Stimulated activated CD8-positive, alpha-beta memory T cell treated with anti-CD3 and anti-CD28 coated beads, Interleukin-7, amount 100 ng/mL, for 48 hours (primary cell): ENCODE data around the gene CYP39A1.

ENCODE experiments used
- DNase-seq, 2 donors: peaks; one replicate each; pipeline ENCODE4 v3.0.0-alpha.2; 2020; ENCODE audit warnings: low read depth in 1 of 2; ENCODE audit errors: extremely low read depth in 1 of 2

The CYP39A1 gene, protein sequence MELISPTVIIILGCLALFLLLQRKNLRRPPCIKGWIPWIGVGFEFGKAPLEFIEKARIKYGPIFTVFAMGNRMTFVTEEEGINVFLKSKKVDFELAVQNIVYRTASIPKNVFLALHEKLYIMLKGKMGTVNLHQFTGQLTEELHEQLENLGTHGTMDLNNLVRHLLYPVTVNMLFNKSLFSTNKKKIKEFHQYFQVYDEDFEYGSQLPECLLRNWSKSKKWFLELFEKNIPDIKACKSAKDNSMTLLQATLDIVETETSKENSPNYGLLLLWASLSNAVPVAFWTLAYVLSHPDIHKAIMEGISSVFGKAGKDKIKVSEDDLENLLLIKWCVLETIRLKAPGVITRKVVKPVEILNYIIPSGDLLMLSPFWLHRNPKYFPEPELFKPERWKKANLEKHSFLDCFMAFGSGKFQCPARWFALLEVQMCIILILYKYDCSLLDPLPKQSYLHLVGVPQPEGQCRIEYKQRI

DNA sequence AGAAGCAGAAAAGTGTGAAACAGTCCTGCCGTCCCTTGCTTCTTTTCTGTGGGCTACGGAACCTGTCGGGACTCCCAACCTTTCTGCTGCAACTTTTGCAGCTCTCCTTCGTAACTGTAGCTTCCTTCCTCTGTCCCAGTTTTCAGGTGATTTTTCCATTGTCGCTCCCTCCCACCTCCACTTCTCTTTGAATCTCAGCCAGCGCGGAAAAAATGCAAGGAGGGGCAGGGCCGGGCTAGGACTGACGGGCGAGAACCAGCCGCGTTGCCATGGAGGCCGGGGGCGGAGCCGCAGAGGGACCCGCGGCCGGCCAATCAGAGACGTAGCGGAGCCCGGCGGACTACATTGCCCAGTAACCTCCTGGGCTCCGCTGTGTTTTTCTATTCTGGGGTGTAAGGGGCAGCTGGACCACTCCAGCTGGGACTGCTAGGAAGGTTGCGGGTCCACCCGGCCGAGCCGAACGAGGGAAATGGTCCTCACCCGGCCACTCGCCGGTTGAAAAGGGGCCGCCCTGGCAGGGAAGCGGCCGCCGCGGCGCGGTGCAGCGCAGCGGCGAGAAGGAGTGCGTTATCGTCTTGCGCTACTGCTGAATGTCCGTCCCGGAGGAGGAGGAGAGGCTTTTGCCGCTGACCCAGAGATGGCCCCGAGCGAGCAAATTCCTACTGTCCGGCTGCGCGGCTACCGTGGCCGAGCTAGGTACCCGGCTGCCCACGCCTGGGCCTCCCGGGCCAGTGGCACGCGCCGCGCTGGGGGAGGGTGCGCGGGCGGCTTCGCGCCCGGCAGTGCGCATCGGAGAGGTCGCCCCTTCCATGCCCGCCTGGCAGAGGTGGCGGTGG, at the start of gene CYP39A1, which contains the start of gene SLC25A27:
Gene CYP39A1, minus strand, starts transcription at position 216 of the 836 bp plus-strand sequence. CDS start 236 bp downstream, outside the sequence.
Gene SLC25A27, plus strand, starts transcription at position 373 of the 836 bp plus-strand sequence. Its CDS starts 218 bp downstream, at position 591.
- DNase-seq, result peak; percentile 61 to 73

DNA sequence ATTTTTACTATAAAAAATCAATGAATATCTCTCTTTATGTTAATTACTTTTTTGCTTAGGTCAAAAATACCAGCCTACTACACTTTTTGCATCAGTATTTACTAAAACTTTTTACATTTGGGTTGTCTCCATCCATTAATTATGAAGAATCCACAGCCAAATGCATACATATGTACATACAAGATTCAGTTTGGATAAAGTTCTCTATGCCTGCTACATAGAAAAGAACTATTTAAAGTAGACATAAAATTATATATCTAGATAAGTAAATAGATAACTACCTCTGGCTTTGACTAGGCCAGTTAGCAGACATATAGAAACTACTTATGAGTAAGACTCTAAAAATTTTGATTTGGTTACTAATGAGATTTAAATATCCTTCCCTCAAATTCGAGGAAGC, 47.4 kb upstream of the CYP39A1 start:
- DNase-seq, result no peak

DNA sequence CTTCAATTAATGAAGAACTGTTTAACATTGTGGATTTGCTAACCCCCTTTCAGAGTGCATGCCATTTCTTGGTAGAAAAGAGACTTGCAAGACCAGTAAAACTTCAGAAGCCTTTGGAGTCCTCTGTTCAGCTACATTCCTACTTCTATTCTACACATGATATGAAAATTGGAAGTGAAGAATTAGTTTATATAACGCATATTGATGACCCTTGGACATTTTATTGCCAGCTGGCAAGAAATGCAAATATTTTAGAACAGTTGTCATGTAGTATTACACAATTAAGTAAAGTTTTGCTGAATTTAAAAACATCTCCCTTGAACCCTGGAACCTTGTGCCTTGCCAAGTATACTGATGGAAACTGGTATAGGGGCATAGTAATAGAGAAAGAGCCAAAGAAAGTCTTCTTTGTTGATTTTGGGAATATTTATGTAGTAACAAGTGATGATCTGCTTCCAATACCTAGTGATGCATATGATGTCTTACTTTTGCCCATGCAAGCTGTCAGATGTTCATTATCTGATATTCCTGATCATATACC, 38.4 kb upstream of the CYP39A1 start:
- no peak for DNase-seq

DNA sequence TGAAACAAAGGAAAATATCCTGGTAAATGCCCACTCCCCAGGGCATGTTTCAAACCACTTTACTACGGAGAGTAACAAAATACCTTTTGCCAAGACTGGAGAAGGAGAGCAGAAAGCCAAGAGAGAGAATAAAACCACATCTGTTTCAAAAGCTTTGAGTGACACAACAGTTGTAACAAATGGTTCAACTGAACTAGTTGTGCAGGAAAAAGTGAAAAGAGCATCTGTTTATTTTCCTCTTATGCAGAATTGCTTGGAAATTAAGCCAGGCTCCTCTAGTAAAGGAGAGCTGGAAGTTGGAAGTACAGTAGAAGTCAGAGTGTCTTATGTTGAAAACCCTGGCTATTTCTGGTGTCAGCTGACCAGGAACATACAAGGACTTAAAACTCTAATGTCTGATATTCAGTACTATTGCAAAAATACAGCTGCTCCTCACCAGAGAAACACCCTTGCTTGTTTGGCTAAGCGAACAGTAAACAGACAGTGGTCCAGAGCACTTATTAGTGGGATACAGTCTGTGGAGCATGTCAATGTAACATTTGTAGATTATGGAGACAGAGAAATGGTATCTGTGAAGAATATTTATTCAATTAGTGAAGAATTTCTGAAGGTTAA, 37.6 kb upstream of the CYP39A1 start:
- no peak for DNase-seq

DNA sequence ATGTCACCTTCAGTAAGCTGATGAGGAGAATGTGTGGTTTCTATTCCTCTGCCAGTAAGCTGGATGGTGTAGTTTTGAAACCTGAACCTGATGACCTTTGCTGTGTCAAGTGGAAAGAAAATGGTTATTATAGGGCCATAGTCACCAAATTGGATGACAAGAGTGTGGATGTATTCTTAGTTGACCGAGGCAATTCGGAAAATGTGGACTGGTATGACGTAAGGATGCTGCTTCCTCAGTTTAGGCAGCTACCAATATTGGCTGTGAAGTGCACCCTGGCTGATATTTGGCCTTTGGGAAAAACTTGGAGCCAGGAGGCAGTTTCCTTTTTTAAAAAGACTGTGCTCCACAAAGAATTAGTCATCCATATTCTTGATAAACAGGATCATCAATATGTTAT, 37.0 kb upstream of the CYP39A1 start:
- DNase-seq, result no peak

DNA sequence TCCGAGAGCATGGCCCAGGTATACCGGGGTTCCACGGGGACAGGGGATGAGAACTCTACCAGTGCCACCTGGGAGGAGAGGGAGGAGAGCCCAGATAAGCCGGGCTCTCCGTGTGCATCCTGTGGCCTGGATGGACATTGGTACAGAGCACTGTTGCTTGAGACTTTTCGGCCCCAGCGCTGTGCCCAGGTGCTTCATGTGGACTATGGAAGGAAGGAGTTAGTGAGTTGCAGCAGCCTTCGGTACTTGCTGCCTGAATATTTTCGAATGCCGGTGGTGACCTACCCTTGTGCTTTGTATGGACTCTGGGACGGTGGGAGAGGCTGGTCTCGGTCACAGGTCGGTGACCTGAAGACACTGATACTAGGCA, 36.3 kb upstream of the CYP39A1 start:
- no peak for DNase-seq

DNA sequence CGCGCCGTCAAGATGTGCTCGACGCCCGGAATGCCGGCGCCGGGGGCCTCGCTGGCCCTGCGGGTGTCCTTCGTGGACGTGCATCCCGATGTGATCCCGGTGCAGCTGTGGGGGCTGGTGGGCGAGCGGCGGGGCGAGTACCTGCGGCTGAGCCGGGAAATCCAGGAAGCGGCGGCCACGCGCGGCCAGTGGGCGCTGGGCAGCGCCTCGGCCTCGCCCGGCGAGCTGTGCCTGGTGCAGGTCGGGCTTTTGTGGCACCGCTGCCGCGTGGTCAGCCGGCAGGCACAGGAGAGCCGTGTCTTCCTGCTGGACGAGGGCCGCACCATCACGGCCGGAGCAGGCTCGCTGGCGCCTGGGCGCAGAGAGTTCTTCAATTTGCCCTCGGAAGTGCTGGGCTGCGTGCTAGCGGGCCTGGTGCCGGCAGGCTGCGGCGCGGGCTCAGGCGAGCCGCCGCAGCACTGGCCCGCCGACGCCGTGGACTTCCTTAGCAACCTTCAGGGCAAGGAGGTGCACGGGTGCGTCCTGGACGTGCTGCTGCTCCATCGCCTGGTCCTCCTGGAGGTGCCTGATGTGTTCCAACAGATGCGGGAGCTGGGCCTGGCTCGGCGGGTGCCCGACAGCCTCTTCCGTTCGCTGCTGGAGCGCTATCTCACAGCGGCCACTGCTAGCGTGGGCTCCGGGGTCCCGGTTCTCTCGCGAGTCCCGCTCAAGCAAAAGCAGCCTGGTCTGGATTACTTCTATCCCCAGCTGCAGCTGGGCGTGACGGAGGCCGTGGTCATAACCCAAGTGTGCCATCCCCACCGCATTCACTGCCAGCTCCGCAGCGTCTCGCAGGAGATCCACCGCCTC, 35.7 kb upstream of the CYP39A1 start:
- no peak for DNase-seq

DNA sequence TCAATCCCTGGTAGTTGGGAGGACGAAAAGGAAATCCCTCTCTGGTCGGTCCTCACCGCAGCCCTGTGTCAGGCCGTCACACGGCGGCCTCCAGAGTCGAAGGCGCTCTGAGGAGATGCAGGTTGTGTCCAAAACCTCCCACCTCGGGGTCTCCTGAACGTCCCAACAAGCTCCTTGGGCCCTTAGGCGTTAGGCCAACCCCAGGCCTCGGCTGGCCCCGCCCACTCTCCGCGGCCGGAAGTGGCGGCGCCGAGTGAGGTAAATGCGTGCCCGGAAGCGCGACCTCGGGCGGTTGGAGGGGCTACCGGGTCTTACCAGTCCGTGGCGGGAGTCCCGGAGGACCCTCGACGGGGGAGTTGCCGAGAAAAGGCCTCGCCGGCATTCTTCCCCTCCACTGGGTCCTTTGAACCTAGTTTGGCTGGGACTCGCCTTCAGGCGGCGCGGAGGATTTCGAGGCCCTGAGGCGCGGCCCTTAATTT, 35.0 kb upstream of the CYP39A1 start, which contains the start of gene TDRD6:
Gene TDRD6, plus strand, starts transcription at position 267 of the 479 bp plus-strand sequence. CDS start 244 bp downstream, outside the sequence.
- DNase-seq, result no peak

DNA sequence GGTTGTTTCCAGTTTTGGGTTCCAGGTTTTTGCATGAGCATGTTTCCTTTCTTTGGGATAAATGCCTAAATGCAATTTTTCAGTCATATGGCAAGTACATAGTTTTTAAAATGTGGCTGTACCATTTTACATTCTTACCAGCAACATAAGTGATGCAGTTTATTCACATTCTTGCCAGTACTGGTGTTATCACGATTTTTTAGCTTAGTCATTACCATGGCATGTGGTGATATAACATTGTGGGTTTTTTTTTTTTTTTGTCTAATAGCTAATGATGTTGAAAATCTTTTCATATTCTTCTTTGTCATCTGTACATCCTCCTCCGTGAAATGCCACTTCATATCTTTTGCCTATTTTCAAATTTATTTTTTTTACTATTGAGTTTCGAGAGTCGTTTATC, 32.2 kb upstream of the CYP39A1 start:
- no peak for DNase-seq

DNA sequence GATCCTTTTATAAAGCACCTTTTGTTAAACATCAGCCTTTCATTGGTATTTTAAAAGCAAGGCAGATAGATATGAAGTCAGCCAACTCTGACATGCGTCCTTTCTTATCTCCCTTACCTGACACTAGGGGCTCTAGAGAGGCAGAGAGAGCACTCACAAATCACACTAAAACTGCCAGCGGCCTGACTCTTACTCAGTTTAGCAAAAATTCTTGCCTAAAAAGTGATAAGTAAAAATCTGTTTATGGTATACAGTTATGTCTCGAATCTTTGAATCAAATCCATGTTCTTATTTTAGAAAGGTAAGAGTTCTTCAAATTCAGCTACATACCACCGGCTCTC, 24.7 kb upstream of the CYP39A1 start:
- DNase-seq, result no peak

DNA sequence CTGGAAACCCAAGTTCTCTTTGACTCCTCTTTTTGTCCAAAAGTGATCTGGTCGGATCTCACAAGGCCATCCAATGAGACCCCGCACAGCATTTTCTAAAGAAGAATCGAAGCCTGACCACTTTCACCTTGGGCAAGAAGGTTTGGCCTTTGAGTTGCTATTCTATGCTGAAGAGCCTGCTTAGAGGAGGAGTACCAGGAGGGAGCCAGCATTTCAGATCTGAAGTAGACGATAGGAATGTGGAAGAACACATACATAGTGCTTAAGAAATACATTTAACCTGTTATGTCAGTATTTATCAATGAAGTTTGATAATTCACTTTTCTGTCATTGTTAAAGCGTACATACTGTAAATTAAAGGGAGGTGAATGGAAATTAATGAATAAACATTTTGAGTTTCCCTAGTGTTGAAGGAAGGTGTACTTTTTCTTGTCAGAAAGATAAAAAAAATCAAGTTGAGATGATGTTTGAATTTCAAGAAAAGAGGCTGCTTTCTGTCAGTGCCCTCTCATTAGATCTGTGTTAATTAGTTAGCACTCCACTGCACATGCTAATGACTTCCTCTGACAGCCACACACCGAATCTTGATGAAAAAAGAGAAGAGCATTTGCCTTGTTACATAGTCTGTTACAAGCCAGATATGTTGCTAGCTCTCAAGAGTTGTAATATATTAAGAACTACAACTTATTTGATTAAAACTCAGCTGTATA, 24.1 kb upstream of the CYP39A1 start:
- no peak for DNase-seq

DNA sequence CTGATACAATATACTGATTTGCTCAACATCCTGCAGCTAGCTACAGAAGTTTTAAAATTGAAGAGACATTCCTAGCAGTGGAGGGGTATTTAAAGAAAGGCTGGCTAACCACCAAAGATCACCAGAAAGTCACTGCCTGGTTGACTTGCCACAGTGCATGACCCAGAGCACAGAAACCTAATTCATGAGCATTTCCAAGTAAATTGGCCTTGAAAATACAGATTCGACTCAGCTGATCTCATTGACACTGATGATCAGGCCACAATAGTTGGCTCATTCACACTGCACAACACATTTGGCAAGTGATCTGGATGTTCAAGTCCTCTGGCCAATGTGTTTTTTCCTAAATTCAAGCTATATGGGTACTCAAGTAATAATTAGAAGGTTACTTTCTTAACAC, 21.8 kb upstream of the CYP39A1 start:
- DNase-seq, result no peak

DNA sequence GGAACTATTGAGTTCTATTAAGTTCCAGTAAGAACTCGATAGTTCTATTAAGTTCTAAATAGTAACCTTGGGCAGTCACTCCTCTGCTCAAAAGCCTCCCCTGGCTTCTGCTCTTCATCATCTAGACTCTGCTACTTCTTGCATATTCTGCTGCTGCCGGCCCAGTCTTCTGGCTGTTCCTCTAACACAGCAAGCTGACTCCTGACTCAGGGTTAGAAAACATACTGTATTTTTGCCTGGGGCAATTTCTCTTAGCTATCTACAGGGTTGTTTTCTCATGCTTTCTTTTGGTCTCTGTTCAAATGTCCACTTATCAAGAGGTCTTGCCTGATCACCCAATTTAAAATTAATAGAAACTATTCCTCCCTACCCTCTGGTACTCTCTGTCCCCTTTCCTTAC, 14.8 kb upstream of the CYP39A1 start:
- DNase-seq, result no peak

DNA sequence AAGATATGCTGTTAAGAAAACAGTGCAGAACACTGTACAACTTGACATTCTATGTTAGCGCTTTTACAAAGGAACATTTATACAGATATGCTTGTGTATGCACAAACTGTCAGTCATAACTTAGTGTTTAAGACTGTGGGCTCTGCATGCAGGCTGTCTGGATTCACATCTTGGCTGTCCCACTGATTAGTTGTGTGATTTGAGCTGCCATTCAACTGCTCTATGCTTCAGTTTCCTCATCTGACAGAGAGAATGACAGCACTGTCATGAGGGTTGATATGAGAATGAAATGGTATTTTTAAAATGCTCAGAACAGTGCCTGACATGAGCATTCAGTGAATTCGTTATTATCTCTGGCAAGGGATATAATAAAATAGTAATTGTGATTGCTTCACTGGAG, 8.9 kb upstream of the CYP39A1 start:
- no peak for DNase-seq

DNA sequence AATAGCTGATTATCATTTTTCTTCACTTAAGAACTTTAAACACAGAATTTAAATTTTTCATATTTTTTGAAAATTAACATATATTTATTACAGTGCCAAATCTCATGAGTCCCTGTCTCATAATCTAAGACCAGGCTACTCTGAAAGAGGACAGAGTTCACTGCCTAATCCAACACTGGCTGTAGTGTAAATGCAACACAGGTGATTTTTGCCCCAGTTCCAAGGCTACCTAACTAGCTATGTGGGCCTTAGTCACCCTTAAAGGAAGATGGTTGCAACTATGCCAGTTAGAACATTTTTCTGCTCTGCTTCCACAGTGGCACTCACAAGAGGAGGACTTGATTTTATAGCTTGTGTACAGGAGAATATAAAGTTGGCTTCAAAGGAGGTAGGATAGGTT, 5.0 kb upstream of the CYP39A1 start:
- DNase-seq, result no peak

DNA sequence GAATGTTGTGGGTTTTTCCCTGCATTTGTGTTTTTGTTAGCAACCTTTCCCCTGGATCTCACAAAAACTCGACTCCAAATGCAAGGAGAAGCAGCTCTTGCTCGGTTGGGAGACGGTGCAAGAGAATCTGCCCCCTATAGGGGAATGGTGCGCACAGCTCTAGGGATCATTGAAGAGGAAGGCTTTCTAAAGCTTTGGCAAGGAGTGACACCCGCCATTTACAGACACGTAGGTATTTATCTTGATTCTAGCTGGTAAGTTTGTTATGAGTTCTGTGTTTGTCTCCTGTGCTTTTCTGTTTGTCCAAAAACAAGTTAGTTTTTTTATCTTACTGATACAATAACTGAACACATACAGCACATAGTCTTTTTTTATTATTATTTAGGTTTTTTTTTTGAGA, 3.2 kb upstream of the CYP39A1 start:
- no peak for DNase-seq

DNA sequence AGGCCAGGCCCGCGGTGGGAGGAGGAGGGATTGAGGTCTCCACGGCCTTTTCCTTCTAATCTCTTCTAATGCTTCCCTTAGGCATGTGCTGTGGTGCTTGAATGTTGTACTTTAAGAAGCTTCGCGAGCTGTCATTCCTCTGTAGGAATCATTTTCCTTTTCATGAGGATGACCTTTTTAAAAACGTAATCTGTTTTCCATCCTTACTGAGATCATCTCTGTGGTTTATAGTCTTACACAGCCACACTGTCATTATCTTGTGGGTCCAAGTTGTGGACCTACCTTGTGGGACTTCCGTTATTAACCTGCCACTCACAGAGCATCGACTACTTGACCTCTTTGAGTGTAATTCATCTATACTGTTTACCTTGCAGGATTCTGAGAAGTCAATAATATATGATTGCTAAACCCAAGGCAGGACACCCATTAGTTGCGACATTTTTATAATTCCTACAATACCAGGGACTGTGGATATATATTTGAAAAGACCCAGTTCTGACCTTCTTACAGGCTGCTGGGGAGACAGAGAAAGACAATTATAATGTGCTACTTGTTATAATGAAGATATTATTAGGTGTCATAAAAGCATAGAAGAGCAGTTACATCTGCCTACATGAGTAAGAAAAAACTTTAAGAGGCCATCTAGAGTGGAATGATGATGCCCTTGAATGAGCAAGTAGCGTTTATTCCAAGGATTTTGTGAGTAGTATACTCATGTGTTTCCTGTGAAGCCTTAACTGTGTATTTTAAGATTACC, 999 bp upstream of the CYP39A1 start:
- no peak for DNase-seq

DNA sequence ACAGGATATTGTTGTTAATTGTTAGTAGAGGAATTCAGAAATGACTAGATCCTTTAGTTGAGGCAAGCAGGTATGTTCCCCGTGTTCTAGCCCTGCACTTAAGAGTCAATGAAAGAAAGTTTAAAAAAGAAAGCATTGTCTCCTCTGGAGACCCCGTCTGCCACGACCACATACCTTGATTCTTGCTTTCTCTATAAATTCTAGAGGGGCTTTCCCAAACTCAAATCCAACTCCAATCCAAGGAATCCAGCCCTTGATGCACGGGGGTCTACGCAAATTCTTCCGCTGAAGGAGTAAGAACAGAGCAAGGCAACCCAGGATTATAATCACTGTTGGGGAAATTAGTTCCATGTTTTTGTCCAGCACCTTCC, 401 bp downstream of the CYP39A1 start:
- no peak for DNase-seq

DNA sequence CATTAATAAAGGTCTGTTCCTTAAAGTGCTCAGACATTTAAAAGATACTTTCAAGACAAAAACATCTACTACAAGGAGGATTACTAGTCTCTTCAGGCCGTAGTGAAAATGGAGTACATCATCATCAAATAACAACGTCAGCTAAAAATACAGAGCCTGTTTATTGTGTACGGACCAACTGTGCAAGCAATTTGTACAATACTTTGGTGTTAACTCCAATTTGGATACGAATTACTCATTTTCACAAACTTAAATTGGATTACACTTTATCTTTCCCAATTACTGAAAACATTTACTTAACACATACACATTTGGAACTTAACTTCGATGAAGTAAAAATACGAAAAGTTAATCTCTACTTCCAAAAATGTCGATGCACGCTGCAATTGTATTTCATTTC, 802 bp downstream of the CYP39A1 start:
- DNase-seq, result no peak
